Suprapubic skin (tissue), 3 donors: ENCODE data around the gene FRMD8.

ENCODE experiments used
- POLR2A ChIP-seq, 2 donors: fragments of 450-650 bp; IDR thresholded peaks; one replicate each; pipeline ENCODE4 v1.6.1; 2017; ENCODE audit warnings: antibody characterized with exemption in 2 of 2, mild to moderate bottlenecking in 2 of 2, moderate library complexity in 2 of 2
- TF ChIP-seq, protein P1 (sequence below), 2 donors: fragments of 200-600 bp in 1 of 2; fragments of 450-650 bp in 1 of 2; sonication (generic) in 1 of 2; IDR thresholded peaks; one replicate each; pipeline ENCODE4 v1.5.1; 2016 to 2019; ENCODE audit warnings: antibody characterized with exemption in 2 of 2, mild to moderate bottlenecking in 1 of 2, moderate library complexity in 1 of 2

GRCh38 chr11:65356394-65356972 lies 30.0 kb upstream of the FRMD8 start:
- TF ChIP-seq POLR2A (IDR thresholded peaks at IDR 0.05) = no peak
- TF ChIP-seq, protein P1, sequence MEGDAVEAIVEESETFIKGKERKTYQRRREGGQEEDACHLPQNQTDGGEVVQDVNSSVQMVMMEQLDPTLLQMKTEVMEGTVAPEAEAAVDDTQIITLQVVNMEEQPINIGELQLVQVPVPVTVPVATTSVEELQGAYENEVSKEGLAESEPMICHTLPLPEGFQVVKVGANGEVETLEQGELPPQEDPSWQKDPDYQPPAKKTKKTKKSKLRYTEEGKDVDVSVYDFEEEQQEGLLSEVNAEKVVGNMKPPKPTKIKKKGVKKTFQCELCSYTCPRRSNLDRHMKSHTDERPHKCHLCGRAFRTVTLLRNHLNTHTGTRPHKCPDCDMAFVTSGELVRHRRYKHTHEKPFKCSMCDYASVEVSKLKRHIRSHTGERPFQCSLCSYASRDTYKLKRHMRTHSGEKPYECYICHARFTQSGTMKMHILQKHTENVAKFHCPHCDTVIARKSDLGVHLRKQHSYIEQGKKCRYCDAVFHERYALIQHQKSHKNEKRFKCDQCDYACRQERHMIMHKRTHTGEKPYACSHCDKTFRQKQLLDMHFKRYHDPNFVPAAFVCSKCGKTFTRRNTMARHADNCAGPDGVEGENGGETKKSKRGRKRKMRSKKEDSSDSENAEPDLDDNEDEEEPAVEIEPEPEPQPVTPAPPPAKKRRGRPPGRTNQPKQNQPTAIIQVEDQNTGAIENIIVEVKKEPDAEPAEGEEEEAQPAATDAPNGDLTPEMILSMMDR (IDR thresholded peaks at IDR 0.05) = no peak
